ENCODE measurements around the gene RIT1. TPM values are rescaled to one million over a fixed set of nuclear protein-coding genes. Genes with fewer than 3 reads are reported as not detected.

RIT1 gene
- total RNA-seq, 1 experiment from 2014 or later, result 28.1 TPM

DNA sequence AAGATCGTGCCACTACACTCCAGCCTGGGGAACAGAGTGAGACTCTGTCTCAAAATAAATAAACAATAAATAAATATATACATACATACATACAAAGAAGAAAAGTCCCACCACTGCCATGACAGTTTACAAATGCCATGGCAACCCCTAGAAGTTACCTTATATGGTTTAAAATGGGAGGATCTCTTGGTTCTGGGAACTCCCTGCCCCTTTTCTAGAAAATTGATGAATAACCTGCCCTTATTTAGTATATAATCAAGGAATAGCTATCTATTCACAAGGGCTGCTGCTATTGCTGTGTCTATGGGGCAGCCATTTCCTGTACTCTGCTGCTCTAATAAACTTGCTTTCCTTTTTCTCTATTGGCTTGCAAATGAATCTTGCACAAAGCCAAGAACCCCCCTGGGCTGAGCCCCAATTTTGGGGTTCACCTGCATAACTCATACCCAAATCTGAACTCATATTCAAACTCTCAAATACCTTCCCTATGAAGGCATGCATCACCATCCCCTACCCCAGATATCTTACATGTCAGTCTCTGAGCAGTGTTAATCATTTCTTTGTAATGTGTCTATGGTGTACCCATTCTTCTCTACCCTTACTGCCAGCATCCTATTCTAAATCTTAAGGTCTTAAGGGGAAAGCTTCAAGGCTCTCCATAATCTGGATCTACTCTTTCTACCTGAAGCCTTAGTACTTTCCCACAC, 63.2 kb downstream of the RIT1 start:
- H3K27ac ChIP-seq (ENCODE audit: low read length), result no peak overlapping the region
- TF ChIP-seq SIN3A (IDR thresholded peaks at IDR 0.05; ENCODE audit: borderline replicate concordance, insufficient read depth, low read depth, low read length), result no peak
- TF ChIP-seq, protein P1, sequence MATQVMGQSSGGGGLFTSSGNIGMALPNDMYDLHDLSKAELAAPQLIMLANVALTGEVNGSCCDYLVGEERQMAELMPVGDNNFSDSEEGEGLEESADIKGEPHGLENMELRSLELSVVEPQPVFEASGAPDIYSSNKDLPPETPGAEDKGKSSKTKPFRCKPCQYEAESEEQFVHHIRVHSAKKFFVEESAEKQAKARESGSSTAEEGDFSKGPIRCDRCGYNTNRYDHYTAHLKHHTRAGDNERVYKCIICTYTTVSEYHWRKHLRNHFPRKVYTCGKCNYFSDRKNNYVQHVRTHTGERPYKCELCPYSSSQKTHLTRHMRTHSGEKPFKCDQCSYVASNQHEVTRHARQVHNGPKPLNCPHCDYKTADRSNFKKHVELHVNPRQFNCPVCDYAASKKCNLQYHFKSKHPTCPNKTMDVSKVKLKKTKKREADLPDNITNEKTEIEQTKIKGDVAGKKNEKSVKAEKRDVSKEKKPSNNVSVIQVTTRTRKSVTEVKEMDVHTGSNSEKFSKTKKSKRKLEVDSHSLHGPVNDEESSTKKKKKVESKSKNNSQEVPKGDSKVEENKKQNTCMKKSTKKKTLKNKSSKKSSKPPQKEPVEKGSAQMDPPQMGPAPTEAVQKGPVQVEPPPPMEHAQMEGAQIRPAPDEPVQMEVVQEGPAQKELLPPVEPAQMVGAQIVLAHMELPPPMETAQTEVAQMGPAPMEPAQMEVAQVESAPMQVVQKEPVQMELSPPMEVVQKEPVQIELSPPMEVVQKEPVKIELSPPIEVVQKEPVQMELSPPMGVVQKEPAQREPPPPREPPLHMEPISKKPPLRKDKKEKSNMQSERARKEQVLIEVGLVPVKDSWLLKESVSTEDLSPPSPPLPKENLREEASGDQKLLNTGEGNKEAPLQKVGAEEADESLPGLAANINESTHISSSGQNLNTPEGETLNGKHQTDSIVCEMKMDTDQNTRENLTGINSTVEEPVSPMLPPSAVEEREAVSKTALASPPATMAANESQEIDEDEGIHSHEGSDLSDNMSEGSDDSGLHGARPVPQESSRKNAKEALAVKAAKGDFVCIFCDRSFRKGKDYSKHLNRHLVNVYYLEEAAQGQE (IDR thresholded peaks at IDR 0.05; ENCODE audit: insufficient read depth in 1 of 2, low read depth in 2 of 2, low read length in 1 of 2), result no peak
- TF ChIP-seq TCF7L2 (IDR thresholded peaks at IDR 0.05; ENCODE audit: low read depth, low read length), result no peak
- TF ChIP-seq, protein P2, sequence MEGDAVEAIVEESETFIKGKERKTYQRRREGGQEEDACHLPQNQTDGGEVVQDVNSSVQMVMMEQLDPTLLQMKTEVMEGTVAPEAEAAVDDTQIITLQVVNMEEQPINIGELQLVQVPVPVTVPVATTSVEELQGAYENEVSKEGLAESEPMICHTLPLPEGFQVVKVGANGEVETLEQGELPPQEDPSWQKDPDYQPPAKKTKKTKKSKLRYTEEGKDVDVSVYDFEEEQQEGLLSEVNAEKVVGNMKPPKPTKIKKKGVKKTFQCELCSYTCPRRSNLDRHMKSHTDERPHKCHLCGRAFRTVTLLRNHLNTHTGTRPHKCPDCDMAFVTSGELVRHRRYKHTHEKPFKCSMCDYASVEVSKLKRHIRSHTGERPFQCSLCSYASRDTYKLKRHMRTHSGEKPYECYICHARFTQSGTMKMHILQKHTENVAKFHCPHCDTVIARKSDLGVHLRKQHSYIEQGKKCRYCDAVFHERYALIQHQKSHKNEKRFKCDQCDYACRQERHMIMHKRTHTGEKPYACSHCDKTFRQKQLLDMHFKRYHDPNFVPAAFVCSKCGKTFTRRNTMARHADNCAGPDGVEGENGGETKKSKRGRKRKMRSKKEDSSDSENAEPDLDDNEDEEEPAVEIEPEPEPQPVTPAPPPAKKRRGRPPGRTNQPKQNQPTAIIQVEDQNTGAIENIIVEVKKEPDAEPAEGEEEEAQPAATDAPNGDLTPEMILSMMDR (IDR thresholded peaks at IDR 0.05), result no peak
- TF ChIP-seq POLR2AphosphoS5 (IDR thresholded peaks at IDR 0.05; ENCODE audit: low read depth, low read length), result no peak
- no peaks in the 10 kb centered on the region for H3K4me1 ChIP-seq (ENCODE audit: control insufficient read depth, insufficient read depth, low read length)
- H3K4me3 ChIP-seq (ENCODE audit: low read depth in 2 of 2, low read length in 2 of 2), result no peak overlapping the region
- TSS peak; percentile 16 for BruUV-seq (replicated peaks)
- ChIA-PET POLR2A (interaction anchor here (0.7 kb wide), 1 partner anchor 14 kb away, joined by 4 read pairs; no protein-coding TSS in a partner anchor), CTCF (no interaction called here)
- intact Hi-C loops (cut with micrococcal nuclease; ENCODE audit: unreplicated experiment), result no loop called here
- in situ Hi-C loops (cut with HindIII; ENCODE audit: low pct_unique_long_range_greater_than_20kb, low sequenced_read_pairs), result no loop called here
- H3K9me3 ChIP-seq (ENCODE audit: control insufficient read depth, insufficient read depth, low read depth, low read length), result no peaks in the 10 kb centered on the region
- ATAC-seq (peak; percentile 27; the same call in 1 of the 2 replicates), DNase-seq (ENCODE audit: low read depth, low spot score) (no peak)
- H3K27me3 ChIP-seq (ENCODE audit: control insufficient read depth, insufficient read depth, low read length), result no peaks in the 10 kb centered on the region
- H3K36me3 ChIP-seq (ENCODE audit: control insufficient read depth, insufficient read depth, low read length), result peaks cover 8% of the 10 kb centered on the region

Small RNA genes within 50 kb of the gene (microRNA-seq; reads per million reads assigned to microRNA genes)
- not detected for gene MIR6738 (ENCODE audit: unreplicated experiment)

Other genes with a start within 250 kb of the RIT1 start
- 58.7 TPM for gene YY1AP1, start 222.6 kb downstream of the RIT1 start, total RNA-seq (2021; ENCODE audit: unreplicated experiment)
- gene DAP3, start 222.3 kb downstream of the RIT1 start, total RNA-seq (2021; ENCODE audit: unreplicated experiment), result 136 TPM
- 47.6 TPM for gene GON4L, start 54.1 kb downstream of the RIT1 start, total RNA-seq (2021; ENCODE audit: unreplicated experiment)
- gene SYT11, start 51.8 kb downstream of the RIT1 start, total RNA-seq (2021; ENCODE audit: unreplicated experiment), result 4.0 TPM
- 80.4 TPM for gene KHDC4, start 23.1 kb upstream of the RIT1 start, total RNA-seq (2021; ENCODE audit: unreplicated experiment)
- gene RXFP4, start 30.3 kb upstream of the RIT1 start, total RNA-seq (2021; ENCODE audit: unreplicated experiment), result 8.0 TPM
- gene ARHGEF2, start 67.2 kb upstream of the RIT1 start, total RNA-seq (2021; ENCODE audit: unreplicated experiment), result 87.0 TPM
- 252 TPM for gene SSR2, start 109.6 kb upstream of the RIT1 start, total RNA-seq (2021; ENCODE audit: unreplicated experiment)
- gene UBQLN4, start 142.4 kb upstream of the RIT1 start, total RNA-seq (2021; ENCODE audit: unreplicated experiment), result 60.0 TPM
- 63.4 TPM for gene LAMTOR2, start 143.4 kb upstream of the RIT1 start, total RNA-seq (2021; ENCODE audit: unreplicated experiment)
- gene RAB25, start 149.8 kb upstream of the RIT1 start, total RNA-seq (2021; ENCODE audit: unreplicated experiment), result not detected
- gene MEX3A, start 171.1 kb upstream of the RIT1 start, total RNA-seq (2021; ENCODE audit: unreplicated experiment), result 15.8 TPM
- gene LMNA, start 203.4 kb upstream of the RIT1 start, total RNA-seq (2021; ENCODE audit: unreplicated experiment), result 691 TPM
- 0.21 TPM for gene SEMA4A, start 242.2 kb upstream of the RIT1 start, total RNA-seq (2021; ENCODE audit: unreplicated experiment)

Measured in Panc1 (cell line).